ENCODE measurements around the gene RNF126.

- no peak for TF ChIP-seq CTCF (conservative IDR thresholded peaks at IDR 0.05; ENCODE audit: low read depth, low read length)
- TF ChIP-seq BHLHE40 (IDR thresholded peaks at IDR 0.05; ENCODE audit: low read depth, low read length): no peak
- TF ChIP-seq RCOR1 (IDR thresholded peaks at IDR 0.05; ENCODE audit: insufficient replicate concordance, low read length): no peak
- TF ChIP-seq POLR2A (IDR thresholded peaks at IDR 0.05; ENCODE audit: low read depth, low read length): no peak
- no peak for TF ChIP-seq CEBPB (IDR thresholded peaks at IDR 0.05; ENCODE audit: low read depth, low read length)
- no peak for TF ChIP-seq RFX5 (IDR thresholded peaks at IDR 0.05; ENCODE audit: low read depth, low read length)
- no peak for TF ChIP-seq ELK1 (IDR thresholded peaks at IDR 0.05; ENCODE audit: borderline replicate concordance, low read depth, low read length)
- TF ChIP-seq CHD1 (IDR thresholded peaks at IDR 0.05; ENCODE audit: low read depth, low read length): no peak
- no peak for TF ChIP-seq MAZ (IDR thresholded peaks at IDR 0.05; ENCODE audit: borderline replicate concordance, low read depth, low read length)
- no peak for TF ChIP-seq NFE2L2 (IDR thresholded peaks at IDR 0.05; ENCODE audit: low read depth, low read length)
- no peak for TF ChIP-seq SMC3 (IDR thresholded peaks at IDR 0.05; ENCODE audit: low read depth, low read length)
- no peak for TF ChIP-seq RAD21 (IDR thresholded peaks at IDR 0.05; ENCODE audit: low read length)
- TF ChIP-seq USF2 (IDR thresholded peaks at IDR 0.05; ENCODE audit: low read depth, low read length): no peak
These were observed 50.1 kb downstream of the RNF126 start for GRCh38 chr19:612941-613340.
